Activated CD8-positive, alpha-beta memory T cell treated with anti-CD3 and anti-CD28 coated beads for 1 hour (primary cell): ENCODE data around the gene TWNK.
A peak's percentile ranks its signal among the peaks of the same experiment; 100 is the strongest.

ENCODE experiments used
- DNase-seq, 2 donors: peaks; one replicate each; pipeline ENCODE4 v3.0.0-alpha.2; 2020; ENCODE audit warnings: low read depth in 1 of 2; ENCODE audit errors: extremely low read depth in 1 of 2

TWNK gene

GRCh38 chr10:100986952-100987684, at the start of gene TWNK, which contains the start of gene MRPL43:
TWNK (plus strand) TSS chr10:100987543; CDS start chr10:100988211, 668 bp downstream.
MRPL43 (minus strand) TSS chr10:100987497; CDS start chr10:100987443, 54 bp downstream.
- DNase-seq = peak in 1 of 2 donors; percentile 73

GRCh38 chr10:100939763-100940344, 47.5 kb upstream of the TWNK start:
- DNase-seq = no peak

- no peak for DNase-seq
These were observed 45.1 kb upstream of the TWNK start for GRCh38 chr10:100942229-100942628.

- DNase-seq = no peak
These were observed 43.8 kb upstream of the TWNK start for GRCh38 chr10:100943508-100943907.

- DNase-seq = no peak
These were observed 41.6 kb upstream of the TWNK start for GRCh38 chr10:100945754-100946153.

GRCh38 chr10:100948916-100949315, 38.4 kb upstream of the TWNK start:
- DNase-seq = no peak

- no peak for DNase-seq
These were observed 27.1 kb upstream of the TWNK start for GRCh38 chr10:100960251-100960650.

GRCh38 chr10:100962351-100963080, 24.8 kb upstream of the TWNK start:
- DNase-seq = no peak

GRCh38 chr10:100963826-100964225, 23.5 kb upstream of the TWNK start:
- no peak for DNase-seq

- DNase-seq = no peak
These were observed 21.5 kb upstream of the TWNK start for GRCh38 chr10:100965820-100966219.

GRCh38 chr10:100966887-100967286, 20.5 kb upstream of the TWNK start:
- DNase-seq = no peak

GRCh38 chr10:100967332-100967731, 20.0 kb upstream of the TWNK start:
- no peak for DNase-seq

GRCh38 chr10:100968062-100968736, 19.1 kb upstream of the TWNK start:
- no peak for DNase-seq

GRCh38 chr10:100968863-100969186, 18.5 kb upstream of the TWNK start:
- DNase-seq = no peak

GRCh38 chr10:100969187-100970075, 17.9 kb upstream of the TWNK start, which contains the start of gene SEMA4G:
SEMA4G (plus strand) TSS chr10:100969504; CDS start chr10:100972913, 3,409 bp downstream.
- DNase-seq = peak in 1 of 2 donors; percentile 34

- DNase-seq = no peak
These were observed 17.0 kb upstream of the TWNK start for GRCh38 chr10:100970076-100970913.

- no peak for DNase-seq
These were observed 16.2 kb upstream of the TWNK start for GRCh38 chr10:100970914-100971811.
